ENCODE data around the gene PTTG1. TPM values are rescaled to one million over a fixed set of nuclear protein-coding genes. Genes with fewer than 3 reads are reported as not detected.

PTTG1 gene
- polyA plus RNA-seq, 1 experiment = 67.4 TPM

DNA sequence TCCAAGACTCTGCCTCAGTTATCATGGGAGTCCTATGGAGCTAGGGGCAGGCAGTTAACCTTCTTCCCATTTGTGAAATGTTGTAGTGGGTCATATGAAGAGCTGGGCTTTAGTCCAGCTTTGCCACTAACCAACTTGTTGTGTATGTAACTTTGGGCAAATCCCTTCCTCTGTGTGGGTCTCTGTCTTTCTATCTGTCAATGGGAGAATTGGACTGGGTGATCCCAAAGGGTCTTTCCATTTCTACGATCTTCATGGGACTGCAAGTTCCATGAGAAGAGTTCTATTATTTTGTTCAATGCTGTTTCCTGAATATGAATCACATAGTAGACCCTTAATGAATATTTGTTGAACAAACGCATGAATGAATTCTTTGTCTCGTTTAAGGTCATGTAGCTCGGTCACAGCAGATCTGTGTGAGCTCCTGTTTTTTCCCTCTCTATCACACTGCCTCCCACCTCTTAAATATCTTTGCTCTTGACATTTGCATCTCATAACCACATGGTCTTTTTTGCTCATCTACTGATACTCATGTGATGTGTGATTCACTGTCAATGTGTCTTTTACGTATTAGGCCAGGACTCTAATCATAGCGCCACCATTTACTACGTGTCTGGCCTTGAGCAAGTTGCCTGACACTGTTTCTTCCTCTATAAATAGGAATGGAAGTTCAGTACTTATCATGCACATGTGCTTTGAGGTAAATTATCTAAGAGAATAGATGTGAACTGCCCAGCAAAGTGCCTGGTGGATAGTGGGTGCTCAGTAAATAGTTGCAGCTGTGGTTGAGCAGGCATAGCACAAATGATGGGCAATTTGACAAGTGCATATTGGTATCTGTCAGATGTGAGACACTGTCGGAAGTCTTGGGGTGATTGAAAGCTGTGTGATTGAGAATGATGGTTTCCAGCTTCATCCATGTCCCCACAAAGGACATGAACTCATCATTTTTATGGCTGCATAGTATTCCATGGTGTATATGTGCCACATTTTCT is 37.4 kb downstream of the PTTG1 start:
- POLR2A ChIA-PET = no interaction called here

DNA sequence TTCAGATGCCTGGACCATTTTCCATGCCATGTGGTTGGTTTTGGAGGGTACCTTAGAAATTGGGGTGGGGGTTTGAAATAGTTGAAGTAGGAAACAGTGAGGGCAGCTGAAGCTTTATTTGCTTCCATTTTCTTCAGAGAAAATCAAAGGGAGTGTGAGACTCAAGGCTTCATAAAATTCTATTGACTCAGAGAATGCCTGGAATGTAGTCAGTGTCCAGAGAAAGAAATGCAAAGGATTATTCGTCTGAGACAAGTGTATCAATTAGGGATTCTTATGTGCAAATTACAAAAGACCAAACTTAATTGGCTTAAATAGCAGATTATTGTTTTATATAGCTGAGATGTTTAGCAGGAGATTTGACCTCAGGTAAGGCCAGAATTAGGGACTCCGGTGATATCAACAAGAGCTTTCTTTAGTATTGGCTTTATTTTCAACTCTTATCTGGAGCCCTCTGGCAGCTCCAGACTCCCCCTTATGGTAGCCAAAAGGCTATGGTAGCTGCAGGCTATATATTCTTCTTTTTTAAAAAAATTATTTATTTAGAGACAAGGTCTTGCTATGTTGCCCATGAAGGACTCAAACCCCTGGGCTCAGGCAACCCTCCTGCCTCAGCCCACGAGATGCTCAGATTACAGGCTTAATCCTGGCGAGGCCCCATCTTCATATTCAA is 38.9 kb downstream of the PTTG1 start:
- no peak overlapping the region for H3K27ac ChIP-seq (ENCODE audit: low read depth, low read length)
- H3K9me3 ChIP-seq (ENCODE audit: control insufficient read depth, insufficient read depth, low read length) = peaks cover 3% of the 10 kb centered on the region; the same call in 1 of the 2 replicates
- H3K27me3 ChIP-seq (ENCODE audit: control insufficient read depth, insufficient read depth, low read length) = no peaks in the 10 kb centered on the region
- TF ChIP-seq, protein P1, sequence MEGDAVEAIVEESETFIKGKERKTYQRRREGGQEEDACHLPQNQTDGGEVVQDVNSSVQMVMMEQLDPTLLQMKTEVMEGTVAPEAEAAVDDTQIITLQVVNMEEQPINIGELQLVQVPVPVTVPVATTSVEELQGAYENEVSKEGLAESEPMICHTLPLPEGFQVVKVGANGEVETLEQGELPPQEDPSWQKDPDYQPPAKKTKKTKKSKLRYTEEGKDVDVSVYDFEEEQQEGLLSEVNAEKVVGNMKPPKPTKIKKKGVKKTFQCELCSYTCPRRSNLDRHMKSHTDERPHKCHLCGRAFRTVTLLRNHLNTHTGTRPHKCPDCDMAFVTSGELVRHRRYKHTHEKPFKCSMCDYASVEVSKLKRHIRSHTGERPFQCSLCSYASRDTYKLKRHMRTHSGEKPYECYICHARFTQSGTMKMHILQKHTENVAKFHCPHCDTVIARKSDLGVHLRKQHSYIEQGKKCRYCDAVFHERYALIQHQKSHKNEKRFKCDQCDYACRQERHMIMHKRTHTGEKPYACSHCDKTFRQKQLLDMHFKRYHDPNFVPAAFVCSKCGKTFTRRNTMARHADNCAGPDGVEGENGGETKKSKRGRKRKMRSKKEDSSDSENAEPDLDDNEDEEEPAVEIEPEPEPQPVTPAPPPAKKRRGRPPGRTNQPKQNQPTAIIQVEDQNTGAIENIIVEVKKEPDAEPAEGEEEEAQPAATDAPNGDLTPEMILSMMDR (IDR thresholded peaks at IDR 0.05; ENCODE audit: low read depth, low read length) = peak; percentile 47
- CTCF ChIA-PET = interaction anchor here (0.5 to 3.6 kb wide), 3 partner anchors 22 to 498 kb away, joined by 4 to 52 read pairs (median 7); no protein-coding TSS in a partner anchor
- no peak overlapping the region for H3K4me3 ChIP-seq (ENCODE audit: low read depth, low read length)
- DNase-seq (ENCODE audit: low read depth, low spot score) = no peak
- POLR2A ChIA-PET = interaction anchor here (0.6 kb wide), 1 partner anchor 19 kb away, joined by 3 read pairs; no protein-coding TSS in a partner anchor

More for the DNA sequence above, 37.4 kb downstream of the PTTG1 start:
- DNase-seq (ENCODE audit: low read depth, low spot score) = no peak
- peaks cover 3% of the 10 kb centered on the region; the same call in 1 of the 2 replicates for H3K9me3 ChIP-seq (ENCODE audit: control insufficient read depth, insufficient read depth, low read length)
- CTCF ChIA-PET = interaction anchor here (3.6 kb wide), 1 partner anchor 20 kb away, joined by 52 read pairs; no protein-coding TSS in a partner anchor
- TF ChIP-seq, protein P1 (IDR thresholded peaks at IDR 0.05; ENCODE audit: low read depth, low read length) = no peak
- no peak overlapping the region for H3K4me3 ChIP-seq (ENCODE audit: low read depth, low read length)
- no peak overlapping the region for H3K27ac ChIP-seq (ENCODE audit: low read depth, low read length)
- H3K27me3 ChIP-seq (ENCODE audit: control insufficient read depth, insufficient read depth, low read length) = no peaks in the 10 kb centered on the region

DNA sequence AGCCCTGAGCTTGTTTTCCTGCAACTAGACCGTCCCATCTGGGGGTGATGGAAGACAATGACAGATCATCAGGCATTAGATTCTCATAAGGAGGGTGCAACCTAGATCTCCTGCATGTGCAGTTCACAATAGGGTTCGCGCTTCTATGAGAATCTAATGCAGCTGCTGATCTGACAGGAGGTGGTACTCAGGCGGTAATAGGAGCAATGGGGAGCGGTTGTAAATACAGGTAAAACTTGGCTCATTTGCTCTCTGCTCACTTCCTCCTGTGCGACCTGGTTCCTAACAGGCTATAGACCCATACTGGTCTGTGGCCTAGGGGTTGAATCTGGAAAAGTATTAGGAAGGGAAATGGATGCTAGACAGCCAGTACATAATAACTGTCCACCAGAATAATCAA is 39.7 kb downstream of the PTTG1 start:
- ChIA-PET CTCF (interaction anchor here (1.9 to 3.6 kb wide), 2 partner anchors 22 to 37 kb away, joined by 7 to 52 read pairs; no protein-coding TSS in a partner anchor), POLR2A (no interaction called here)
- TF ChIP-seq, protein P1 (IDR thresholded peaks at IDR 0.05; ENCODE audit: low read depth, low read length) = no peak
- H3K9me3 ChIP-seq (ENCODE audit: control insufficient read depth, insufficient read depth, low read length) = peaks cover 3% of the 10 kb centered on the region; the same call in 1 of the 2 replicates
- no peak for DNase-seq (ENCODE audit: low read depth, low spot score)
- H3K27ac ChIP-seq (ENCODE audit: low read depth, low read length) = no peak overlapping the region
- H3K27me3 ChIP-seq (ENCODE audit: control insufficient read depth, insufficient read depth, low read length) = no peaks in the 10 kb centered on the region
- H3K4me3 ChIP-seq (ENCODE audit: low read depth, low read length) = no peak overlapping the region

DNA sequence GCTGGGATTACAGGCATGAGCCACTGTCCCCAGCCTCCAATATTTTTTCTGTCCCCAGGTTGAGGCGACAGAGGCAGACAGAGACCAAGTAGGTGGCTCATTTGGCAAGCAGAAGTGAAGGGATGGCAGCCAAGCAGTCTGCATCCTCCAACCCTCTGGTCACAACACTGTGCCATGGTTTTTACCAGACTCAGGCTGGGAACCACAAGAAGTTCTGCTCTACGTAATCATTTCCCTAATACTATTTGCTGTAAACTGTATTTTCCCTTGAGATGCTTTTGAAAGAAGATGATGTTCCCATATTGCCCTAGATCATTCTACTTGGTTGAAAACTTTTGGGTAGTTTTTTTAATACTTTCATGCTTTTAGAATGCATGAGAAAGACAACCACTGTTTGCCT is 40.5 kb downstream of the PTTG1 start:
- peaks cover 3% of the 10 kb centered on the region; the same call in 1 of the 2 replicates for H3K9me3 ChIP-seq (ENCODE audit: control insufficient read depth, insufficient read depth, low read length)
- H3K27me3 ChIP-seq (ENCODE audit: control insufficient read depth, insufficient read depth, low read length) = no peaks in the 10 kb centered on the region
- H3K4me3 ChIP-seq (ENCODE audit: low read depth, low read length) = no peak overlapping the region
- POLR2A ChIA-PET = no interaction called here
- TF ChIP-seq, protein P1 (IDR thresholded peaks at IDR 0.05; ENCODE audit: low read depth, low read length) = no peak
- H3K27ac ChIP-seq (ENCODE audit: low read depth, low read length) = no peak overlapping the region
- CTCF ChIA-PET = no interaction called here
- no peak for DNase-seq (ENCODE audit: low read depth, low spot score)
